HepG2 (cell line): Measurements from ENCODE around the gene ZBP1. TPM values are rescaled to one million over a fixed set of nuclear protein-coding genes. Genes with fewer than 3 reads are reported as not detected.

Experiments
- ATAC-seq: fragments of 200-7000 bp; cut with Tn5 transposase; 3 replicates; pipeline ENCODE4 v1.9.1; 2020; ENCODE audit warnings: mild to moderate bottlenecking, moderate library complexity
- BruUV-seq: library from RNA; stranded (reverse); fragments of 400-500 nt; replicated peaks from 2 replicates; lab custom pipeline; 2021; lab: Mats Ljungman, UMichigan
- CTCF ChIA-PET: fragments of 300-600 bp; formaldehyde crosslinking; extraction: SDS; loops from one replicate; lab custom pipeline; 2021; ENCODE audit warnings: low total read pairs, inconsistent platforms, low intra/inter-chr PET ratio; lab: Yijun Ruan, JAX
- POLR2A ChIA-PET: fragments of 350-600 bp; sonication (Branson Sonifier 250); formaldehyde crosslinking; loops from one replicate; lab custom pipeline; 2020; ENCODE audit warnings: antibody characterized with exemption, inconsistent platforms; lab: Yijun Ruan, JAX
- DNase-seq: peaks from one replicate; pipeline ENCODE4 v3.0.0-alpha.2; 2015; ENCODE audit warnings: low spot score
- FAIRE-seq: peaks from 3 replicates; lab custom pipeline; 2011; peaks lifted over from hg19 to GRCh38; lab: Jason Lieb, UNC
- H2AFZ ChIP-seq: one replicate; pipeline ENCODE4 v1.6.1; 2011; ENCODE audit warnings: low read length, inconsistent platforms
- H3K27ac ChIP-seq: fragments of 300-600 bp; 3 replicates; pipeline ENCODE4 v1.8.0; 2011; ENCODE audit warnings: mixed run types, mild to moderate bottlenecking, mixed read lengths, low read length, inconsistent platforms; ENCODE audit not compliant: insufficient read depth; ENCODE audit errors: extremely low read length
- H3K27me3 ChIP-seq, 2 experiments: fragments of 200-600 bp in 1 of 2; 2 replicates in 1 of 2; 3 replicates in 1 of 2; pipeline versions ENCODE4 v1.6.0 to v1.8.0; 2011; ENCODE audit warnings: low read length in 2 of 2, mild to moderate bottlenecking in 2 of 2, moderate library complexity in 2 of 2, inconsistent platforms in 1 of 2; ENCODE audit not compliant: insufficient read depth in 2 of 2, control insufficient read depth in 1 of 2
- H3K36me3 ChIP-seq, 2 experiments: fragments of 200-600 bp in 1 of 2; replicated peaks in 1 of 2; 2 replicates in 1 of 2; 3 replicates in 1 of 2; pipeline versions ENCODE4 v1.5.1 to v1.8.0; 2011; ENCODE audit warnings: low read length in 2 of 2, inconsistent platforms in 1 of 2; ENCODE audit not compliant: insufficient read depth in 2 of 2, control insufficient read depth in 1 of 2
- H3K4me1 ChIP-seq: 2 replicates; pipeline ENCODE4 v1.5.1; 2012; ENCODE audit warnings: low read length, inconsistent platforms; ENCODE audit not compliant: insufficient read depth
- H3K4me2 ChIP-seq: 2 replicates; pipeline ENCODE4 v1.6.0; 2011; ENCODE audit warnings: low read depth, low read length, inconsistent platforms
- H3K4me3 ChIP-seq, 3 experiments: fragments of 200-600 bp in 1 of 3; sonication (generic), shearing (Covaris generic) in 1 of 3; replicated peaks in 1 of 3; 2 replicates each; pipeline ENCODE4 v1.5.1; 2011 to 2016; ENCODE audit warnings: low read length in 3 of 3, inconsistent platforms in 2 of 3, low read depth in 2 of 3, mild to moderate bottlenecking in 2 of 3, control low read depth in 1 of 3, mixed read lengths in 1 of 3; ENCODE audit not compliant: insufficient read depth in 1 of 3
- H3K79me2 ChIP-seq: one replicate; pipeline ENCODE4 v1.6.1; 2011; ENCODE audit warnings: low read length, inconsistent platforms; ENCODE audit not compliant: insufficient read depth
- H3K9ac ChIP-seq: 2 replicates; pipeline ENCODE4 v1.6.0; 2011; ENCODE audit warnings: mild to moderate bottlenecking, low read depth, low read length, inconsistent platforms; ENCODE audit not compliant: insufficient read depth
- H3K9me3 ChIP-seq: 2 replicates; pipeline ENCODE4 v1.5.1; 2012; ENCODE audit warnings: mild to moderate bottlenecking, low read length
- H4K20me1 ChIP-seq: 2 replicates; pipeline ENCODE4 v1.6.0; 2011; ENCODE audit warnings: inconsistent platforms, mild to moderate bottlenecking, low read length, moderate library complexity; ENCODE audit not compliant: insufficient read depth
- ARNTL ChIP-seq: sonication (generic); formaldehyde crosslinking; IDR thresholded peaks from 2 replicates; pipeline ENCODE4 v1.4.0; 2020; ENCODE audit warnings: mild to moderate bottlenecking, missing genetic modification reagents
- ATF5 ChIP-seq: sonication (generic); formaldehyde crosslinking; IDR thresholded peaks from 2 replicates; pipeline ENCODE4 v1.4.0; 2020; ENCODE audit warnings: mild to moderate bottlenecking, low read depth, missing genetic modification reagents
- BCL3 ChIP-seq: sonication (generic); formaldehyde crosslinking; IDR thresholded peaks from 2 replicates; pipeline ENCODE4 v1.5.1; 2020; ENCODE audit warnings: mild to moderate bottlenecking, missing genetic modification reagents, moderate library complexity
- FOXP4 ChIP-seq: sonication (generic); formaldehyde crosslinking; IDR thresholded peaks from 2 replicates; pipeline ENCODE4 v1.4.0; 2020; ENCODE audit warnings: missing genetic modification reagents
- GABPB1 ChIP-seq: IDR thresholded peaks from 2 replicates; pipeline ENCODE4 v1.6.1; 2016; ENCODE audit warnings: mild to moderate bottlenecking, missing genetic modification reagents, moderate library complexity, missing compliant biosample characterization
- IRF9 ChIP-seq: sonication (generic); formaldehyde crosslinking; IDR thresholded peaks from 2 replicates; pipeline ENCODE4 v1.8.0; 2022; ENCODE audit warnings: missing genetic modification reagents, mild to moderate bottlenecking, borderline replicate concordance
- MAF1 ChIP-seq: sonication (generic); formaldehyde crosslinking; IDR thresholded peaks from 2 replicates; pipeline ENCODE4 v1.5.0; 2020; ENCODE audit warnings: missing genetic modification reagents, borderline replicate concordance
- MTF2 ChIP-seq: sonication (generic); formaldehyde crosslinking; IDR thresholded peaks from 2 replicates; pipeline ENCODE4 v1.5.0; 2020; ENCODE audit warnings: missing genetic modification reagents, borderline replicate concordance
- NFIB ChIP-seq: sonication (generic); formaldehyde crosslinking; IDR thresholded peaks from 2 replicates; pipeline ENCODE4 v1.9.0; 2021; ENCODE audit warnings: missing genetic modification reagents, mild to moderate bottlenecking, borderline replicate concordance
- POLR2AphosphoS2 ChIP-seq: IDR thresholded peaks from 2 replicates; pipeline ENCODE4 v1.6.1; 2011; ENCODE audit warnings: low read depth, low read length, improper control_type of control experiment
- PPARG ChIP-seq: conservative IDR thresholded peaks from 2 replicates; pipeline ENCODE4 v1.6.1; 2016; ENCODE audit warnings: missing biosample characterization, missing genetic modification reagents
- XRCC5 ChIP-seq: fragments of 200-400 bp; formaldehyde crosslinking; optimal IDR thresholded peaks from 2 replicates; pipeline ENCODE3; 2017; ENCODE audit warnings: mild to moderate bottlenecking, low read length
- ZBTB37 ChIP-seq: sonication (generic); formaldehyde crosslinking; IDR thresholded peaks from 2 replicates; pipeline ENCODE4 v1.4.0; 2020; ENCODE audit warnings: mild to moderate bottlenecking, missing genetic modification reagents
- ZNF251 ChIP-seq: sonication (generic); formaldehyde crosslinking; IDR thresholded peaks from 2 replicates; pipeline ENCODE4 v1.9.0; 2021; ENCODE audit warnings: mild to moderate bottlenecking, missing genetic modification reagents
- ZNF354B ChIP-seq: sonication (generic); formaldehyde crosslinking; IDR thresholded peaks from 2 replicates; pipeline ENCODE4 v1.8.0; 2022; ENCODE audit warnings: mild to moderate bottlenecking, missing genetic modification reagents
- ZNF674 ChIP-seq: sonication (generic); formaldehyde crosslinking; IDR thresholded peaks from 2 replicates; pipeline ENCODE4 v1.5.0; 2020; ENCODE audit warnings: low read depth, mild to moderate bottlenecking, missing genetic modification reagents
- WGBS: methylation state at CpG from one replicate; pipeline ENCODE4 v1.1.6; 2017; ENCODE audit warnings: low lambda C conversion rate; 5-methylcytosine and 5-hydroxymethylcytosine counted together
- in situ Hi-C: cut with HindIII; loops from 2 replicates; pipeline ENCODE4 v1.10.0; 2017; ENCODE audit warnings: low pct_unique_long_range_greater_than_20kb; ENCODE audit not compliant: extremely low pct_ligation_motif_present
- intact Hi-C: fragments of 100-400 bp; cut with micrococcal nuclease; formaldehyde crosslinking; loops from one replicate; pipeline ENCODE4 v1.10.0; 2022; ENCODE audit not compliant: unreplicated experiment
- polyA plus RNA-seq, 8 experiments: library from polyadenylated mRNA; depleted of rRNA in 3 of 8; stranded (reverse) in 7 of 8; unstranded in 1 of 8; fragments of >200 nt; fragmentation: Illumina TruSeq in 4 of 8; extraction: Trizol in 4 of 8; gene quantifications; 2 replicates each; pipeline versions ENCODE4 v1.2.1 to v1.2.3, GENCODE V29; 2011 to 2016; ENCODE audit warnings: low read depth in 4 of 8, missing spikeins in 1 of 8, mixed read lengths in 1 of 8; ENCODE audit not compliant: insufficient read depth in 1 of 8
- total RNA-seq, 5 experiments: library from RNA; depleted of rRNA; stranded (reverse); fragments of >200 nt; fragmentation: Illumina TruSeq; extraction: Trizol; gene quantifications; 2 replicates each; pipeline ENCODE4 v1.2.3, GENCODE V29; 2016; ENCODE audit warnings: low read depth in 1 of 5

ZBP1 gene
- total and polyA plus RNA-seq, 2 of the 13 experiments (the other 11 are each of a cell fraction or from before 2014, with no cell fraction given) = not detected

- FAIRE-seq (peak; percentile 28), DNase-seq (no peak), ATAC-seq (no peak)
- H3K27ac ChIP-seq = no peak overlapping the region
- H4K20me1 ChIP-seq = no peaks in the 10 kb centered on the region
- H2AFZ ChIP-seq = no peak overlapping the region
- no TSS peak for BruUV-seq
- H3K79me2 ChIP-seq = no peaks in the 10 kb centered on the region
- TF ChIP-seq IRF9 (CRISPR knock-in tag) = no peak
- no peak for TF ChIP-seq ARNTL
- TF ChIP-seq ZNF354B (CRISPR knock-in tag) = no peak
- TF ChIP-seq ATF5 = no peak
- TF ChIP-seq ZNF251 (CRISPR knock-in tag) = no peak
- no peak for TF ChIP-seq NFIB (CRISPR knock-in tag)
- TF ChIP-seq BCL3 = no peak
- TF ChIP-seq PPARG (CRISPR knock-in tag) = no peak
- TF ChIP-seq XRCC5 = no peak
- TF ChIP-seq GABPB1 (CRISPR knock-in tag) = no peak
- no peak for TF ChIP-seq MAF1
- TF ChIP-seq ZBTB37 (CRISPR knock-in tag) = no peak
- TF ChIP-seq POLR2AphosphoS2 = no peak
- TF ChIP-seq ZNF674 (CRISPR knock-in tag) = no peak
- no peak for TF ChIP-seq MTF2
- TF ChIP-seq FOXP4 (CRISPR knock-in tag) = no peak
- ChIA-PET CTCF (no interaction called here), POLR2A (no interaction called here)
- H3K4me3 ChIP-seq = no peak overlapping the region
- no peaks in the 10 kb centered on the region for H3K36me3 ChIP-seq
- H3K4me1 ChIP-seq = no peaks in the 10 kb centered on the region
- peaks cover 15 to 58% of the 10 kb centered on the region in 2 experiments; a peak in 3 of 5 replicates for H3K27me3 ChIP-seq
- in situ Hi-C loops = no loop called here
- intact Hi-C loops = no loop called here
- no peaks in the 10 kb centered on the region for H3K9me3 ChIP-seq
- WGBS = 24% methylated on average over 5 of the region's 5 CpGs
- H3K9ac ChIP-seq = no peak overlapping the region
- H3K4me2 ChIP-seq = no peak overlapping the region
Measured at GRCh38 chr20:57605045-57605444, 15.2 kb downstream of the ZBP1 start.
